ENCODE data around the gene SLC16A12. TPM values are rescaled to one million over a fixed set of nuclear protein-coding genes. Genes with fewer than 3 reads are reported as not detected.

The SLC16A12 gene
- total and polyA plus RNA-seq, 2 of the 8 experiments (the other 6 are each of a cell fraction or from before 2014, with no cell fraction given), result 1.6 to 1.9 TPM

- H4K91ac ChIP-seq (replicated peaks; ENCODE audit: insufficient read length, low read length), result no peak overlapping the region
- H2BK120ac ChIP-seq (replicated peaks; ENCODE audit: low read depth, low read length), result no peak overlapping the region
- H3K4ac ChIP-seq (replicated peaks; ENCODE audit: insufficient read length, low read depth, low read length), result no peak overlapping the region
- H3K18ac ChIP-seq (ENCODE audit: extremely low read depth, low read length), result no peak overlapping the region
- no peak overlapping the region for H3K23ac ChIP-seq (ENCODE audit: insufficient read length)
- no peak overlapping the region for H3K14ac ChIP-seq (ENCODE audit: insufficient read length)
- no peak overlapping the region for H3K56ac ChIP-seq (replicated peaks; ENCODE audit: insufficient read length, low read depth, low read length)
- no peak overlapping the region for H3K4me3 ChIP-seq (ENCODE audit: extremely low read depth in 1 of 4, insufficient read depth in 2 of 4, low read depth in 3 of 4, low read length in 4 of 4)
- no peak overlapping the region for H4K5ac ChIP-seq (ENCODE audit: insufficient read length, low read depth, low read length)
- H3K79me2 ChIP-seq (ENCODE audit: control insufficient read depth in 1 of 2, insufficient read depth in 2 of 2, low read length in 2 of 2), result no peaks in the 10 kb centered on the region
- H4K20me1 ChIP-seq (replicated peaks in 1 of 2; ENCODE audit: control insufficient read depth in 1 of 2, insufficient read depth in 2 of 2, low read length in 2 of 2), result no peaks in the 10 kb centered on the region
- POLR2A ChIA-PET (ENCODE audit: partially characterized antibody), result no interaction called here
- CTCF ChIA-PET (ENCODE audit: partially characterized antibody), result interaction anchor here (0.8 kb wide), 1 partner anchor 18 kb away, joined by 3 read pairs; no protein-coding TSS in a partner anchor
- no peak overlapping the region for H2BK12ac ChIP-seq (ENCODE audit: low read depth, low read length)
- FAIRE-seq, result no peak
- no peaks in the 10 kb centered on the region for H3K23me2 ChIP-seq (ENCODE audit: low read depth, low read length)
- no peak overlapping the region for H4K8ac ChIP-seq (ENCODE audit: extremely low read depth, insufficient read depth, low read length)
- WGBS, 2 experiments (ENCODE audit: extremely low coverage in 1 of 2, insufficient coverage in 1 of 2, insufficient read length in 1 of 2, insufficient replicate concordance in 2 of 2, low coverage in 1 of 2, low lambda C conversion rate in 2 of 2, missing lambda C conversion rate in 1 of 2), result 85 to 100% methylated on average over 1 to 3 of the region's 3 CpGs
- no peaks in the 10 kb centered on the region for H3K27me3 ChIP-seq (replicated peaks in 1 of 4; ENCODE audit: control insufficient read depth in 3 of 4, extremely low read depth in 1 of 4, insufficient read depth in 3 of 4, low read length in 3 of 4)
- no peak overlapping the region for H3K9ac ChIP-seq (replicated peaks in 1 of 4; ENCODE audit: extremely low read depth in 1 of 4, low read depth in 3 of 4, low read length in 3 of 4)
- no peak overlapping the region for H2BK5ac ChIP-seq (ENCODE audit: low read depth, low read length)
- DNase-seq (ENCODE audit: low read depth in 1 of 2, low spot score in 2 of 2), result no peak
- no peak overlapping the region for H2BK15ac ChIP-seq (ENCODE audit: low read length)
- no peak overlapping the region for H3K4me2 ChIP-seq (ENCODE audit: insufficient read depth in 1 of 2, low read depth in 2 of 2, low read length in 2 of 2)
- H3K9me3 ChIP-seq (ENCODE audit: insufficient read depth in 2 of 2, low read depth in 1 of 2, low read length in 1 of 2), result no peaks in the 10 kb centered on the region
- no peaks in the 10 kb centered on the region for H3K4me1 ChIP-seq (replicated peaks in 1 of 4; ENCODE audit: control insufficient read depth in 3 of 4, insufficient read depth in 4 of 4, low read length in 3 of 4)
- H2AK5ac ChIP-seq (ENCODE audit: low read depth, low read length), result no peak overlapping the region
- H3K27ac ChIP-seq (ENCODE audit: low read depth, low read length), result no peak overlapping the region
- H3K36me3 ChIP-seq (ENCODE audit: control insufficient read depth in 2 of 4, insufficient read depth in 4 of 4, low read length in 3 of 4), result no peaks in the 10 kb centered on the region
- no peaks in the 10 kb centered on the region for H3K79me1 ChIP-seq (ENCODE audit: low read depth, low read length)
- H2AFZ ChIP-seq (ENCODE audit: low read length), result no peak overlapping the region
- H2BK20ac ChIP-seq (ENCODE audit: low read length), result no peak overlapping the region
- no peak for TF ChIP-seq CHD7 (IDR thresholded peaks at IDR 0.05; ENCODE audit: insufficient replicate concordance, low read length)
Observed at GRCh38 chr10:89503151-89503550, 32.2 kb downstream of the SLC16A12 start.

Measured in H1 (cell line).